ENCODE data around the gene ADCY3.

ADCY3 gene

DNA sequence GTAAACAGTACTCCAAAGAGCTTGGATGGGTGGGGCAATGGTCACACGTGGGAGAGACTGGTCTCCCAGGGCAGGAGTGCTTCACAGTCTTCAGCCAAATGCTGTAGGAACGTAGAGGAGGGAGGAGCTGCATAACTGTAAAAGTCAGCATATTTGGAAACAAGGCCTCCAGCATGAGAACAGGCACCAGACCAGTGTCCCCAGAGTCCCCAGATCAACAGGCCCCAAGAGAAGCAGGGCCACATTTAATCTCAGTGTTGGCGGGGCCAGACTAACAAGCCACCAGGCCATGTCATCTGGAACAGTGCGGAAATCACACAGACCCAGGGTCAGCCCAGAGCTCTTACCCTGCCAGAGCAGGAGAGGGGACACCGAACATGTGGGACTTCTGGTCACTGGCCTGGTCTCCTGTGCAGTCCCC, 63.2 kb downstream of the ADCY3 start:
- FAIRE-seq (no peak), DNase-seq (ENCODE audit: insufficient read length) (no peak)
- TF ChIP-seq POLR2AphosphoS5 (IDR thresholded peaks at IDR 0.05; ENCODE audit: low read depth, low read length): no peak
- no peak for TF ChIP-seq TAF1 (IDR thresholded peaks at IDR 0.05; ENCODE audit: borderline replicate concordance, low read depth, low read length)
- TF ChIP-seq POLR2A (IDR thresholded peaks at IDR 0.05; ENCODE audit: low read depth, low read length): no peak

GRCh38 chr2:24855726-24856125, 64.3 kb downstream of the ADCY3 start:
- no peak for TF ChIP-seq TAF1 (IDR thresholded peaks at IDR 0.05; ENCODE audit: borderline replicate concordance, low read depth, low read length)
- TF ChIP-seq POLR2AphosphoS5 (IDR thresholded peaks at IDR 0.05; ENCODE audit: low read depth, low read length): no peak
- no peak for TF ChIP-seq POLR2A (IDR thresholded peaks at IDR 0.05; ENCODE audit: low read depth, low read length)
- FAIRE-seq: no peak
- DNase-seq (ENCODE audit: insufficient read length): no peak

DNA sequence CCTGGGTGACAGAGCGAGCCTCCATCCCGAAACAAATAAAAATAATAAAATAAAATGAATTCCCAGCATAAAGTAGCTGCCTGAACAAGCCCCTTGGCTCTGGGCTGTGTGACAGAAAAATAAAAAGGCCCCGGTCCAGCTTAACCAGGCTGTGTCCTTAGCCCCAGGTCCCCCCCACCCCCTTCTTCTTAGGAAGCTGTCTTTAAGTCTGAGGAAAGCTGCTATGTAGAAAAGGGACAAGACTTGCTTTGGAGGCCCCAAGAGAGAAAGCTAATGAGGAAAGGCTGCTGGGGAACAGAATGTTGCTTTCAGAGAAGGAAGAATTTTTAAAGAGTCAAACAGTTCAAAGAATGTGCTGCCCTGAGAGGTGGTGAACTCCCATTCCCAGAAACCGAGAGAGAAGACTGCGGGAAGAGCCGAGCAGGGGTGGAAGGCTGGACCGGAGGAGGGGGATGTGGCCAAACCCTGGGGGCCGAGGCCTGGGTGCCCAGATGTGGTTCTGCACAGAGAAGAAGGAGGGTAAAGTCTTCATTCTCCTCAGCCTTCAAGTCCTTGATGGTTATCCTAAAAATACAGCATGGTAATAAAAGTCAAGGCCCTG, 64.9 kb downstream of the ADCY3 start:
- DNase-seq (ENCODE audit: insufficient read length) (no peak), FAIRE-seq (no peak)
- TF ChIP-seq TAF1 (IDR thresholded peaks at IDR 0.05; ENCODE audit: borderline replicate concordance, low read depth, low read length) (no peak), POLR2A (IDR thresholded peaks at IDR 0.05; ENCODE audit: low read depth, low read length) (no peak), POLR2AphosphoS5 (IDR thresholded peaks at IDR 0.05; ENCODE audit: low read depth, low read length) (no peak)

- TF ChIP-seq POLR2AphosphoS5 (IDR thresholded peaks at IDR 0.05; ENCODE audit: low read depth, low read length): no peak
- no peak for TF ChIP-seq TAF1 (IDR thresholded peaks at IDR 0.05; ENCODE audit: borderline replicate concordance, low read depth, low read length)
- TF ChIP-seq POLR2A (IDR thresholded peaks at IDR 0.05; ENCODE audit: low read depth, low read length): no peak
- FAIRE-seq: no peak
- DNase-seq (ENCODE audit: insufficient read length): no peak
These were observed 66.0 kb downstream of the ADCY3 start for GRCh38 chr2:24853996-24854395.

DNA sequence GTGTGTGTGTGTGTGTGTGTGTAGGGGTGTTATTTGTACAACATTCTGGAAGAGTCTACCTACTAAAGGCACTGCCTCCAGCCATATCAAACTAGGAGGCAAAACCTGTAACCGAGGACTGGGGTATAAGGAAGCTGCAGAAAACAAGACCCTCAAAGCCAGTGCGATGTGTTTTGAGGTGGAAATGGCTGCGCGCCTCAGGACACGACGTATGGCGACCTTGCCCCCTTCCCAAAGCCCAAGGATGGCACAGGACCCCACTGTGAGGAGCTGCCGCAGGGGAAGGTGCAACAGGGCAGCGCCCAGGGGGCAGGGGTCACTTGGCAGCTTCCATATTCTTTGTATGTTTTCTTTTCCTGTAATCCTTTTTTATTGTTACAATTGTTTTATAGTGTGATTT, 67.0 kb downstream of the ADCY3 start:
- no peak for FAIRE-seq
- TF ChIP-seq POLR2A (IDR thresholded peaks at IDR 0.05; ENCODE audit: low read depth, low read length) (no peak), TAF1 (IDR thresholded peaks at IDR 0.05; ENCODE audit: borderline replicate concordance, low read depth, low read length) (no peak), POLR2AphosphoS5 (IDR thresholded peaks at IDR 0.05; ENCODE audit: low read depth, low read length) (no peak)
- no peak for DNase-seq (ENCODE audit: insufficient read length)

DNA sequence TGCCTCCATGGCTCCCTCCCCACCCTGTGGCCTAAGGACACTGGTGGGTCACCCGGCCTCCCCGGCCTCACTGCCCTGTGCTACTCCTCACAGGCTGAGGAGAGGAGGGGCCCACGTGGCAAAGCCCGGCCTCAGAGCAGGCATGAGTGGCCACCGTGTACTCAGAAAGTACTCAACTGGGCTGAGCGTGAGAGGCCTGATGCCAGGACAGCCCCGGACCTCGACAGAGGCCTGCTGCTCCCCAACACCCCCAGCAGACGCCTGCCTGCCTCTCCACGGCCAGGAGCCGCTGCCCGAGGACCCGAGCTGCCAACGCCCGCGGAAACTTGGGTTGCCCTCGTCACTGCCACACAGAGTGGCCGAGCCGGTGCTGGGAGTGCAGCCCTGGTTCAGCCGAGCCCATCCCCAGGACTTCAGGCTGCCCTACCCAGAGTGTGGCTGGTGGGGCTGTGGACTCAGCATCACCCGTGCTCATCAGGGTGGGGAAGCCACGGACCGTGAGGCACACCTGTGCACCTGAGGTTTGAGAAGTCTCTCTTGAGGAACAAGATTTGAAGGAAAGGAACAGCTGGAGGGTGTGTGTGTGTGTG, 67.5 kb downstream of the ADCY3 start:
- no peak for TF ChIP-seq POLR2A (IDR thresholded peaks at IDR 0.05; ENCODE audit: low read depth, low read length)
- no peak for FAIRE-seq
- DNase-seq (ENCODE audit: insufficient read length): no peak

GRCh38 chr2:24852026-24852425, 68.0 kb downstream of the ADCY3 start:
- DNase-seq (ENCODE audit: insufficient read length): no peak
- no peak for FAIRE-seq
- no peak for TF ChIP-seq TAF1 (IDR thresholded peaks at IDR 0.05; ENCODE audit: borderline replicate concordance, low read depth, low read length)
- TF ChIP-seq POLR2AphosphoS5 (IDR thresholded peaks at IDR 0.05; ENCODE audit: low read depth, low read length): no peak
- TF ChIP-seq POLR2A (IDR thresholded peaks at IDR 0.05; ENCODE audit: low read depth, low read length): no peak

DNA sequence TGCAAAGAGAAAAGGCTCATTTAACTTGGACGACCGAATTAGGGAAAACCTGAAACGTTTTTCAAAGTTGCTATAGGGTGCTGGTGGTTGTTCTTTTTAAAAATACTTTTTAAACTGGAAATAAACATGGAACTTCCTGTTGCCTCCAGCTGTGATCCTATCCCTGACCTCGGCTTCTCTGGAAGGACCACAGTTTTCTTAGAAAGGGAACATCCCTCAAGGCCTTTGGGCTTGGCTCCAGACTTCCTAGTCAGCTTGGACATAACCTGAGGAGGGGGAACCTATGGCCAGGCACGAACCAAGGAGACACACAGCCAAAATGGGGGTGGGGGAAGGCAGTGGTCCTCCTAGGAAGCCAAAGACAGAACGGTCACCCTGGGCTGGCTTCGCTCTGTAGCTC, 69.1 kb downstream of the ADCY3 start:
- DNase-seq (ENCODE audit: insufficient read length) (no peak), FAIRE-seq (no peak)
- TF ChIP-seq TAF1 (IDR thresholded peaks at IDR 0.05; ENCODE audit: borderline replicate concordance, low read depth, low read length): no peak
- no peak for TF ChIP-seq POLR2A (IDR thresholded peaks at IDR 0.05; ENCODE audit: low read depth, low read length)
- no peak for TF ChIP-seq POLR2AphosphoS5 (IDR thresholded peaks at IDR 0.05; ENCODE audit: low read depth, low read length)

GRCh38 chr2:24845691-24846090, 74.3 kb downstream of the ADCY3 start:
- FAIRE-seq (no peak), DNase-seq (ENCODE audit: insufficient read length) (no peak)
- TF ChIP-seq POLR2AphosphoS5 (IDR thresholded peaks at IDR 0.05; ENCODE audit: low read depth, low read length): no peak
- TF ChIP-seq POLR2A (IDR thresholded peaks at IDR 0.05; ENCODE audit: low read depth, low read length): no peak
- TF ChIP-seq TAF1 (IDR thresholded peaks at IDR 0.05; ENCODE audit: borderline replicate concordance, low read depth, low read length): no peak

GRCh38 chr2:24844023-24844685, 75.9 kb downstream of the ADCY3 start:
- DNase-seq (ENCODE audit: insufficient read length) (no peak), FAIRE-seq (no peak)
- TF ChIP-seq TAF1 (IDR thresholded peaks at IDR 0.05; ENCODE audit: borderline replicate concordance, low read depth, low read length): no peak
- no peak for TF ChIP-seq POLR2AphosphoS5 (IDR thresholded peaks at IDR 0.05; ENCODE audit: low read depth, low read length)
- TF ChIP-seq POLR2A (IDR thresholded peaks at IDR 0.05; ENCODE audit: low read depth, low read length): no peak

GRCh38 chr2:24843330-24843860, 76.6 kb downstream of the ADCY3 start:
- no peak for DNase-seq (ENCODE audit: insufficient read length)
- TF ChIP-seq TAF1 (IDR thresholded peaks at IDR 0.05; ENCODE audit: borderline replicate concordance, low read depth, low read length): no peak
- no peak for TF ChIP-seq POLR2A (IDR thresholded peaks at IDR 0.05; ENCODE audit: low read depth, low read length)
- no peak for TF ChIP-seq POLR2AphosphoS5 (IDR thresholded peaks at IDR 0.05; ENCODE audit: low read depth, low read length)
- FAIRE-seq: no peak

Data from GM12892 (cell line).